GM21737 (cell line): ENCODE measurements around the gene DNAJC12.
"Not testable (repeated sequence)": the region's sequence is repeated elsewhere in the genome, so short reads cannot be mapped to it uniquely, and the experiment has no call there.

Experiments used
- ATAC-seq: cut with Tn5 transposase; IDR thresholded peaks from one replicate; pipeline ENCODE4 v1.9.1; 2021; ENCODE audit warnings: mild to moderate bottlenecking, moderate library complexity; ENCODE audit not compliant: unreplicated experiment

The DNAJC12 gene

GRCh38 chr10:67770537-67770936, 67.5 kb downstream of the DNAJC12 start:
- peak; percentile 65 for ATAC-seq

DNA sequence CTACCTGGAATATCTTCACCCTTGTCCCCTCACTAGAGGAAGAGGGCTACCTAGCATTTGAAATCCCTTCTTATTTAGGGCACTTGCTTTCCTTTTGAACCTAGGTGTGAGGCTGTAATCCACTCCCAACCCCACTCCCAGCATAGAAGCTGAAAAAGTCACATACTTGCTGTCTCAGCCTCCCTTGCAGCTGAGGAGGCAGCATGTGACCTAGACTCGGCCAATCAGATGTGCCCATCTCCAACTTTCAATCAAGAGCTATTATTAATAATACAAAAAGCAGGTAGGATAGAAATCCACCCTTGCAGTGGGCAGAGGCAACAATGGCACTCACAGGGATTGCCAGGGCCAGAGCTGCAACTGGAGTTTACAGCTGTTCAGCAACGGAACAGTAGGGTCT, 70.7 kb downstream of the DNAJC12 start:
- ATAC-seq: no peak

GRCh38 chr10:67764012-67764822, 73.8 kb downstream of the DNAJC12 start:
- peak; percentile 82 for ATAC-seq

DNA sequence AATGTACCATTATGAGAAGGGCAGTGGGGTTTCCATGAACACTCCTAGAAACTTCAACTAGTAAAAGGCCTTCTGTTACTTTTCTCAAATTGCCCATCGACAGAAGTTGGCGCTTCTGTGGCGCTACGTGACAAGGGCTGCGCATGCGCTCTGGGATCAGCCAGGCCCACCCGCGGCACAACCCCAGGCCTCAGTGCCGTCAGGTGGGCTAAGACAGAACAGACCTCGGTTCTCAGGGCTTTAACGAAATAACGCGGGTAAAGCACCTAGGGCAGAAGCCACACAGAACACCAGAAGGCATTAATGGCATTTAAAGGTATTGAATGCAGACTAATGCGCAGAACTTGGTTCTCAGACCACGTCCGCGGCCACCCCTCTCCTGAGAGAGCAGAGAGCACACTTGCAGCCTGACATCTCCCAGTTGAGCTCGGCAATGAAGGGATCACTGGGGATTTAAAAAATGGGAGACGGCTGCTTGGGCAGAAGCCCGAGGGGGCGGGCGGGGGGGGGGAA, 74.4 kb downstream of the DNAJC12 start:
- ATAC-seq: peak; percentile 24

DNA sequence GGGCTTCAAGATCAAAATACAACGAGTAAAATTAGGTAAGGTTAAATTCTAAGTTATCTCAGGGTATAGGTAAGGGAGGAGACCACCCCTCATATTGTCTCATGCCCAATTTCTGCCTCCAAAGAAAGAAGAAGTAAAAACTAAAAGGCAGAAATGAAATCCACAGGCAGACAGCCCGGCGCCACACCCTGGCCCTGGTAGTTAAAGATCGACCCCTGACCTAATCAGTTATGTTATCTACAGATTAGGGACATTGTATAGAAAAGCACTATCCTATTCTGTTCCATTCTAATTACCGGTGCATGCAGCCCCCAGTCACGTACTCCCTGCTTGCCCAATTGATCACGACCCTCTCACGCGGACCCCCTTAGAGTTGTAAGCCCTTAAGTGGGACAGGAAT, 75.4 kb downstream of the DNAJC12 start:
- ATAC-seq: not testable (repeated sequence)

GRCh38 chr10:67760272-67760671, 77.7 kb downstream of the DNAJC12 start:
- no peak for ATAC-seq
